K562 (cell line): ENCODE results near the gene KCNN4. TPM values are rescaled to one million over a fixed set of nuclear protein-coding genes. Genes with fewer than 3 reads are reported as not detected.

Source experiments
- ATAC-seq: fragments of 200-7000 bp; cut with Tn5 transposase; 3 replicates; pipeline ENCODE4 v1.9.1; 2020; ENCODE audit warnings: moderate library complexity
- BruUV-seq: library from RNA; stranded (reverse); fragments of 400-500 nt; replicated peaks from 2 replicates; lab custom pipeline; 2021; lab: Mats Ljungman, UMichigan
- CTCF ChIA-PET: fragments of 300-600 bp; formaldehyde crosslinking; extraction: SDS; loops from one replicate; lab custom pipeline; 2021; ENCODE audit warnings: low intra/inter-chr PET ratio; lab: Yijun Ruan, JAX
- POLR2A ChIA-PET: fragments of 300-600, 350-650 bp; sonication (Branson Sonifier 250); formaldehyde crosslinking; extraction: SDS; loops from one replicate; lab custom pipeline; 2021; ENCODE audit warnings: antibody characterized with exemption, inconsistent platforms; lab: Yijun Ruan, JAX
- DNase-seq, 4 experiments: peaks; one replicate each; pipeline versions ENCODE4 v3.0.0 to v3.0.0-alpha.2; 2011 to 2018; ENCODE audit warnings: low spot score in 3 of 4, mixed read lengths in 3 of 4; ENCODE audit errors: extremely low read depth in 1 of 4
- FAIRE-seq: peaks from 2 replicates; lab custom pipeline; 2011; peaks lifted over from hg19 to GRCh38; lab: Jason Lieb, UNC
- H2AFZ ChIP-seq: 2 replicates; pipeline ENCODE4 v1.6.0; 2011; ENCODE audit warnings: low read depth, low read length, control low read depth, inconsistent platforms
- H3K27ac ChIP-seq: fragments of 200-600 bp; 3 replicates; pipeline ENCODE4 v1.8.0; 2011; ENCODE audit warnings: low read depth, mild to moderate bottlenecking, control low read depth, inconsistent platforms, low read length, moderate library complexity, mixed read lengths; ENCODE audit errors: extremely low read depth
- H3K27me3 ChIP-seq, 2 experiments: fragments of 300-600 bp in 1 of 2; 2 replicates in 1 of 2; 3 replicates in 1 of 2; pipeline versions ENCODE4 v1.6.0 to v1.8.0; 2011; ENCODE audit warnings: inconsistent platforms in 2 of 2, low read length in 2 of 2, mild to moderate bottlenecking in 1 of 2, mixed read lengths in 1 of 2, moderate library complexity in 1 of 2; ENCODE audit not compliant: control insufficient read depth in 2 of 2, insufficient read depth in 2 of 2
- H3K36me3 ChIP-seq: fragments of 300-600 bp; 3 replicates; pipeline ENCODE4 v1.8.0; 2011; ENCODE audit warnings: mild to moderate bottlenecking, low read length, inconsistent platforms; ENCODE audit not compliant: control insufficient read depth, insufficient read depth
- H3K4me1 ChIP-seq, 2 experiments: fragments of 200-600 bp in 1 of 2; replicated peaks in 1 of 2; 2 replicates in 1 of 2; 3 replicates in 1 of 2; pipeline versions ENCODE4 v1.5.1 to v1.8.0; 2011; ENCODE audit warnings: inconsistent platforms in 2 of 2, low read length in 2 of 2, mild to moderate bottlenecking in 1 of 2, mixed read lengths in 1 of 2, moderate library complexity in 1 of 2; ENCODE audit not compliant: control insufficient read depth in 2 of 2, insufficient read depth in 2 of 2
- H3K4me2 ChIP-seq: 2 replicates; pipeline ENCODE4 v1.6.1; 2011; ENCODE audit warnings: low read length, control low read depth, inconsistent platforms, mixed read lengths; ENCODE audit not compliant: insufficient read depth
- H3K4me3 ChIP-seq: fragments of 200-600 bp; sonication (generic), shearing (Covaris generic); 2 replicates; pipeline ENCODE4 v1.5.1; 2016; ENCODE audit warnings: control low read depth, inconsistent platforms
- H3K79me2 ChIP-seq: fragments of 200-600 bp; 3 replicates; pipeline ENCODE4 v1.8.0; 2011; ENCODE audit warnings: low read length, inconsistent platforms; ENCODE audit not compliant: control insufficient read depth, insufficient read depth
- H3K9ac ChIP-seq, 2 experiments: 2 replicates each; pipeline versions ENCODE4 v1.6.0 to v1.6.1; 2011; ENCODE audit warnings: low read depth in 2 of 2, low read length in 2 of 2, control low read depth in 1 of 2, inconsistent platforms in 1 of 2, mild to moderate bottlenecking in 1 of 2, mixed read lengths in 1 of 2; ENCODE audit not compliant: insufficient read depth in 1 of 2
- H3K9me1 ChIP-seq: one replicate; pipeline ENCODE4 v1.6.0; 2011; ENCODE audit warnings: inconsistent platforms, mild to moderate bottlenecking, low read length, moderate library complexity; ENCODE audit not compliant: control insufficient read depth, insufficient read depth
- H3K9me3 ChIP-seq: replicated peaks from 2 replicates; pipeline ENCODE4 v1.5.1; 2011; ENCODE audit warnings: low read depth, low read length, inconsistent platforms; ENCODE audit not compliant: control insufficient read depth, insufficient read depth
- H4K20me1 ChIP-seq: replicated peaks from 2 replicates; pipeline ENCODE4 v1.6.1; 2011; ENCODE audit warnings: low read length, inconsistent platforms, mixed read lengths; ENCODE audit not compliant: control insufficient read depth, insufficient read depth
- CHD2 ChIP-seq: IDR thresholded peaks from 2 replicates; pipeline ENCODE4 v1.6.1; 2011; ENCODE audit warnings: low read depth, low read length
- DACH1 ChIP-seq: fragments of 450-650 bp; IDR thresholded peaks from 2 replicates; pipeline ENCODE4 v1.6.1; 2018; ENCODE audit not compliant: partially characterized antibody
- NCOA6 ChIP-seq: fragments of 450-650 bp; IDR thresholded peaks from 2 replicates; pipeline ENCODE4 v1.6.1; 2017; ENCODE audit warnings: mild to moderate bottlenecking
- TAF7 ChIP-seq: fragments of 450-650 bp; IDR thresholded peaks from 2 replicates; pipeline ENCODE4 v1.6.1; 2016; ENCODE audit warnings: missing genetic modification characterization, missing compliant biosample characterization
- TCF7 ChIP-seq: sonication (generic); IDR thresholded peaks from 2 replicates; pipeline ENCODE4 v1.6.1; 2016; ENCODE audit warnings: antibody characterized with exemption, borderline replicate concordance
- TGIF2 ChIP-seq: sonication (generic); formaldehyde crosslinking; IDR thresholded peaks from 2 replicates; pipeline ENCODE4 v1.8.1; 2022; ENCODE audit warnings: mild to moderate bottlenecking, missing genetic modification reagents, moderate library complexity
- ZBTB17 ChIP-seq: fragments of 450-650 bp; formaldehyde crosslinking; IDR thresholded peaks from 2 replicates; pipeline ENCODE4 v1.4.0; 2020; ENCODE audit warnings: mild to moderate bottlenecking
- WGBS: fragments of 100-300 bp; shearing (Covaris generic); methylation state at CpG from one replicate; pipeline ENCODE4 v1.1.6; 2016; ENCODE audit warnings: low coverage, mixed read lengths; ENCODE audit not compliant: insufficient coverage; ENCODE audit errors: missing lambda C conversion rate; 5-methylcytosine and 5-hydroxymethylcytosine counted together
- in situ Hi-C: fragments of 300-500 bp; cut with MboI; formaldehyde crosslinking; loops from 4 replicates; pipeline ENCODE4 v1.15.0; 2018; ENCODE audit warnings: inconsistent platforms, mixed read lengths
- intact Hi-C: fragments of 100-400 bp; cut with micrococcal nuclease; formaldehyde crosslinking; loops from 2 replicates; pipeline ENCODE4 v1.14.2; 2022
- polyA plus RNA-seq, 8 experiments: library from polyadenylated mRNA; depleted of rRNA in 4 of 8; stranded (reverse) in 5 of 8; unstranded in 3 of 8; fragments of >200 nt; fragmentation: Nextera tagmentation in 2 of 8; fragmentation: Illumina TruSeq in 1 of 8; extraction: Ambion mirVana in 2 of 8; extraction: Trizol in 1 of 8; gene quantifications; 2 replicates each; pipeline versions ENCODE4 v1.2.1 to v1.2.3, GENCODE V29; 2011 to 2014; ENCODE audit warnings: inconsistent platforms in 1 of 8, missing spikeins in 1 of 8
- total RNA-seq, 7 experiments: library from RNA; depleted of rRNA in 6 of 7; stranded (reverse); fragments of >200 nt in 6 of 7; fragmentation: Illumina TruSeq in 2 of 7; extraction: Trizol in 2 of 7; gene quantifications; 2 replicates each; pipeline versions ENCODE4 v1.2.1 to v1.2.3, GENCODE V29; 2011 to 2021; ENCODE audit warnings: low replicate concordance in 1 of 7
- TF ChIP-seq, protein P1 (sequence below): fragments of 450-650 bp; IDR thresholded peaks from 2 replicates; pipeline ENCODE4 v1.6.1; 2017; ENCODE audit warnings: mild to moderate bottlenecking, moderate library complexity

The KCNN4 gene
- total and polyA plus RNA-seq, 9 of the 15 experiments (the other 6 are each of a cell fraction or from before 2014, with no cell fraction given) = 0.53 to 37.7 (median 25.9) TPM

GRCh38 chr19:43812259-43812658, 31.5 kb upstream of the KCNN4 start:
- Histone ChIP-seq H3K27me3 (no peaks in the 10 kb centered on the region), H2AFZ (no peak overlapping the region), H3K4me2 (no peak overlapping the region), H3K27ac (no peak overlapping the region), H3K4me3 (no peak overlapping the region), H4K20me1 (no peaks in the 10 kb centered on the region), H3K9me1 (no peaks in the 10 kb centered on the region), H3K36me3 (no peaks in the 10 kb centered on the region), H3K79me2 (no peaks in the 10 kb centered on the region), H3K4me1 (no peaks in the 10 kb centered on the region; a peak in 2 of 5 replicates), H3K9me3 (no peaks in the 10 kb centered on the region), H3K9ac (no peak overlapping the region)
- intact Hi-C loops = no loop called here
- ATAC-seq (no peak), FAIRE-seq (no peak), DNase-seq (no peak)
- no TSS peak for BruUV-seq
- 13% methylated on average over 1 of the region's 1 CpG for WGBS
- POLR2A ChIA-PET = interaction anchor here (0.8 kb wide), 1 partner anchor 212 kb away, joined by 3 read pairs; no protein-coding TSS in a partner anchor
- TF ChIP-seq DACH1 (peak; percentile 78), ZBTB17 (CRISPR knock-in tag) (no peak), TCF7 (no peak), CHD2 (no peak), TGIF2 (CRISPR knock-in tag) (no peak), NCOA6 (no peak), TAF7 (tag) (no peak)
- TF ChIP-seq, protein P1, sequence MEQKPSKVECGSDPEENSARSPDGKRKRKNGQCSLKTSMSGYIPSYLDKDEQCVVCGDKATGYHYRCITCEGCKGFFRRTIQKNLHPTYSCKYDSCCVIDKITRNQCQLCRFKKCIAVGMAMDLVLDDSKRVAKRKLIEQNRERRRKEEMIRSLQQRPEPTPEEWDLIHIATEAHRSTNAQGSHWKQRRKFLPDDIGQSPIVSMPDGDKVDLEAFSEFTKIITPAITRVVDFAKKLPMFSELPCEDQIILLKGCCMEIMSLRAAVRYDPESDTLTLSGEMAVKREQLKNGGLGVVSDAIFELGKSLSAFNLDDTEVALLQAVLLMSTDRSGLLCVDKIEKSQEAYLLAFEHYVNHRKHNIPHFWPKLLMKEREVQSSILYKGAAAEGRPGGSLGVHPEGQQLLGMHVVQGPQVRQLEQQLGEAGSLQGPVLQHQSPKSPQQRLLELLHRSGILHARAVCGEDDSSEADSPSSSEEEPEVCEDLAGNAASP = no peak
- in situ Hi-C loops = no loop called here
- CTCF ChIA-PET = no interaction called here
